Activated CD8-positive, alpha-beta T cell treated with anti-CD3 and anti-CD28 coated beads for 36 hours (primary cell): Measurements from ENCODE around the gene ZCCHC2. TPM values are rescaled to one million over a fixed set of nuclear protein-coding genes. Genes with fewer than 3 reads are reported as not detected.

Experiments
- ATAC-seq: fragments of 200-7000 bp; cut with Tn5 transposase; one replicate; pipeline ENCODE4 v1.10.0; 2021; ENCODE audit warnings: mild to moderate bottlenecking, moderate library complexity
- CTCF ChIA-PET: fragments of 350-600 bp; sonication (Branson Sonifier 250); formaldehyde crosslinking; loops from one replicate; lab custom pipeline; 2021; ENCODE audit warnings: antibody characterized with exemption; lab: Charles Lee
- POLR2A ChIA-PET: fragments of 350-600 bp; sonication (Branson Sonifier 250); formaldehyde crosslinking; loops from one replicate; lab custom pipeline; 2021; ENCODE audit warnings: antibody characterized with exemption; lab: Charles Lee
- DNase-seq: peaks from one replicate; pipeline ENCODE4 v3.0.0-alpha.2; 2020
- H3K27ac Mint-ChIP-seq: one replicate; pipeline ENCODE4 v1.8.0; 2021; ENCODE audit warnings: mild to moderate bottlenecking, mixed read lengths
- H3K27me3 Mint-ChIP-seq: one replicate; pipeline ENCODE4 v1.8.0; 2021; ENCODE audit warnings: mixed read lengths
- H3K36me3 Mint-ChIP-seq: one replicate; pipeline ENCODE4 v1.8.0; 2021; ENCODE audit warnings: low read depth, mixed read lengths
- H3K4me1 Mint-ChIP-seq: one replicate; pipeline ENCODE4 v1.8.0; 2021; ENCODE audit warnings: low read depth, mixed read lengths
- H3K4me3 Mint-ChIP-seq: one replicate; pipeline ENCODE4 v1.8.0; 2021; ENCODE audit warnings: mild to moderate bottlenecking, moderate library complexity, mixed read lengths
- H3K9me3 Mint-ChIP-seq: one replicate; pipeline ENCODE4 v1.8.0; 2021; ENCODE audit warnings: mixed read lengths
- CTCF ChIP-seq: fragments of 200-600 bp; IDR thresholded peaks from one replicate; pipeline ENCODE4 v1.8.0; 2022; ENCODE audit warnings: antibody characterized with exemption, mild to moderate bottlenecking
- intact Hi-C: fragments of 100-400 bp; cut with micrococcal nuclease; formaldehyde crosslinking; loops from one replicate; pipeline ENCODE4 v1.10.0; 2022
- total RNA-seq, 2 experiments: library from RNA; stranded (reverse); gene quantifications; one replicate each; pipeline ENCODE4 v1.2.3, GENCODE V29; 2021

Gene ZCCHC2
- total RNA-seq, 2 experiments from 2014 or later, result 31.7 to 33.4 TPM

- ATAC-seq (no peak), DNase-seq (no peak)
- ChIA-PET CTCF (interaction anchor here (1.0 to 1.8 kb wide), 2 partner anchors 74 to 84 kb away, joined by 3 to 4 read pairs; no protein-coding TSS in a partner anchor), POLR2A (no interaction called here)
- Mint-ChIP-seq H3K9me3 (no peaks in the 10 kb centered on the region), H3K36me3 (peaks cover 2% of the 10 kb centered on the region), H3K4me1 (peaks cover 6% of the 10 kb centered on the region), H3K27ac (no peak overlapping the region), H3K27me3 (peaks cover 2% of the 10 kb centered on the region), H3K4me3 (no peak overlapping the region)
- TF ChIP-seq CTCF, result no peak
- intact Hi-C loops, result no loop called here
Measured at GRCh38 chr18:62500174-62500573, 22.7 kb upstream of the ZCCHC2 start.

- ChIA-PET CTCF (interaction anchor here (1.8 kb wide), 1 partner anchor 83 kb away, joined by 4 read pairs; no protein-coding TSS in a partner anchor), POLR2A (interaction anchor here (1.4 kb wide), 1 partner anchor 21 kb away, joined by 4 read pairs; no protein-coding TSS in a partner anchor)
- Mint-ChIP-seq H3K27me3 (peaks cover 2% of the 10 kb centered on the region), H3K4me3 (no peak overlapping the region), H3K27ac (no peak overlapping the region), H3K36me3 (peaks cover 2% of the 10 kb centered on the region), H3K4me1 (peaks cover 13% of the 10 kb centered on the region), H3K9me3 (no peaks in the 10 kb centered on the region)
- no peak for DNase-seq
- intact Hi-C loops, result no loop called here
- no peak for ATAC-seq
- TF ChIP-seq CTCF, result no peak
Measured at GRCh38 chr18:62500966-62501591, 21.7 kb upstream of the ZCCHC2 start.

GRCh38 chr18:62505669-62506494 lies 16.9 kb upstream of the ZCCHC2 start:
- H3K36me3 Mint-ChIP-seq, result peaks cover 2% of the 10 kb centered on the region
- ChIA-PET CTCF (interaction anchor here (1.0 to 1.5 kb wide), 4 partner anchors 11 to 80 kb away, joined by 4 to 8 read pairs (median 6); partner anchors contain the start of gene ZCCHC2), POLR2A (interaction anchor here (0.7 to 4.7 kb wide), 6 partner anchors 10 to 80 kb away, joined by 3 to 44 read pairs (median 3); partner anchors contain the start of gene ZCCHC2)
- peak overlapping the region; percentile 97 for H3K27ac Mint-ChIP-seq
- peak overlapping the region; percentile 68 for H3K4me3 Mint-ChIP-seq
- intact Hi-C loops, result loop anchor here (5.0 kb wide), 1 partner anchor 79 kb away; no protein-coding TSS in a partner anchor
- H3K9me3 Mint-ChIP-seq, result peaks cover 2% of the 10 kb centered on the region
- peaks cover 25% of the 10 kb centered on the region for H3K4me1 Mint-ChIP-seq
- H3K27me3 Mint-ChIP-seq, result no peaks in the 10 kb centered on the region
- no peak for TF ChIP-seq CTCF
- peak; percentile 96 for ATAC-seq
- DNase-seq, result peak; percentile 58

- Mint-ChIP-seq H3K4me3 (peak overlapping the region; percentile 68), H3K27ac (peak overlapping the region; percentile 97), H3K9me3 (peaks cover 5% of the 10 kb centered on the region), H3K27me3 (no peaks in the 10 kb centered on the region), H3K36me3 (peaks cover 4% of the 10 kb centered on the region), H3K4me1 (peaks cover 25% of the 10 kb centered on the region)
- intact Hi-C loops, result loop anchor here (5.0 kb wide), 1 partner anchor 79 kb away; no protein-coding TSS in a partner anchor
- CTCF ChIA-PET, result interaction anchor here (0.8 to 1.4 kb wide), 3 partner anchors 14 to 79 kb away, joined by 3 to 8 read pairs (median 5); partner anchors contain the start of gene ZCCHC2
- POLR2A ChIA-PET, result interaction anchor here (0.5 to 4.7 kb wide), 4 partner anchors 10 to 56 kb away, joined by 3 to 44 read pairs (median 3); partner anchors contain the start of gene ZCCHC2
- ATAC-seq, result peak; percentile 21
- no peak for DNase-seq
- no peak for TF ChIP-seq CTCF
Measured at GRCh38 chr18:62506495-62507143, 16.2 kb upstream of the ZCCHC2 start.
